T47D (cell line): ENCODE measurements around the gene EPB41L1.
A peak's percentile ranks its signal among the peaks of the same experiment; 100 is the strongest.

Source experiments
- DNase-seq, 2 experiments: peaks; one replicate each; pipeline versions ENCODE4 v3.0.0 to v3.0.0-alpha.2; 2011 to 2012; ENCODE audit warnings: low read depth in 1 of 2, low spot score in 1 of 2
- JUND ChIP-seq: IDR thresholded peaks from 2 replicates; pipeline ENCODE4 v1.6.1; 2012; ENCODE audit warnings: low read depth
- in situ Hi-C: cut with HindIII; loops from 2 replicates; pipeline ENCODE4 v1.10.0; 2016; ENCODE audit warnings: low sequenced_read_pairs, low pct_unique_long_range_greater_than_20kb

Gene EPB41L1

GRCh38 chr20:36154700-36155628 is at the start of gene EPB41L1:
TSS of gene EPB41L1 (plus strand) at chr20:36154740. CDS start at chr20:36173778, 19,038 bp downstream.
- no peak for DNase-seq
- in situ Hi-C loops: no loop called here

DNA sequence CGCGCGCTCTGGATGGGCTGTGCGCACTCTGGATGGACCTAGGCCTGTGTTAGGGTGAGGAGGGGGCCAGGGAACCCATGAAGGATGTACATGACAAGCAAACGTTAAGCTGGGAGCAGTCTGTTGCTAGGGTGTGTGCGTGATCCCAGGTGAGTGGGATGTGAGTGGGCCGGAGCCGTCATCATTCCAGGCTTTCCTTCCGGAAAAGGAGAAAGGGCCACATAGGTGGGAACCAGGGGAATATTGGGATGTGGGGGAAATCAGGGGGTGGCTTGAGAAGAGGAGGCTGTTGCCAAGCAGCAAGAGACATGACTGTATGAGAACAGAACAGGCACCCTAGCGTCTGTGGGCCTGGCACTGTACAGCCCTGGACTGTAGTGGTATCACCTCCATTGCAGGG is 49.7 kb upstream of the EPB41L1 start:
- TF ChIP-seq JUND: no peak
- in situ Hi-C loops: no loop called here

More at GRCh38 chr20:36154700-36155628, at the start of gene EPB41L1:
- TF ChIP-seq JUND: no peak

GRCh38 chr20:36105711-36106226 is 48.8 kb upstream of the EPB41L1 start:
- TF ChIP-seq JUND: no peak
- DNase-seq: no peak

More for the DNA sequence above, 49.7 kb upstream of the EPB41L1 start:
- DNase-seq: no peak

DNA sequence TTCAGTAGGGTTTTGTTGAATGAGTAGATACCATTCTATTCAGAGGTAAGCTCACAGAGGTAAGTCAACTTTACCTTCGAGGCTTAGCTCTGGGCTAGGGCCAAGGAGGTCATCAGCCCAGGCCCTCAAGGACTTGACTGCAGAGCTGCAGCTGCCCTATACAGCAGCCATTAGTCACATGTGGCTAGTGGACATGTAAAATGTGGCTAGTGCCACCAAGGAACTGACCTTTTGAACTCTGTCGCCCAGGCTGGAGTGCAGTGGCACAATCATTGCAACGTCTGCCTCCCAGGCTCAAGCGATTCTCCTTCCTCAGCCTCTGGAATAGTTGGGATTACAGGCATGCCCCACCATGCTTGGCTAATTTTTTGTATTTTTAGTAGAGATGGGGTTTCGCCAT is 47.9 kb upstream of the EPB41L1 start:
- no peak for DNase-seq
- no peak for TF ChIP-seq JUND
- in situ Hi-C loops: no loop called here

More at GRCh38 chr20:36105711-36106226, 48.8 kb upstream of the EPB41L1 start:
- in situ Hi-C loops: no loop called here

- DNase-seq: no peak
- TF ChIP-seq JUND: no peak
- in situ Hi-C loops: no loop called here
Measured at GRCh38 chr20:36107881-36108280, 46.7 kb upstream of the EPB41L1 start.

GRCh38 chr20:36109251-36109947 is 45.1 kb upstream of the EPB41L1 start:
- in situ Hi-C loops: no loop called here
- no peak for DNase-seq
- TF ChIP-seq JUND: no peak

GRCh38 chr20:36110994-36111393 is 43.5 kb upstream of the EPB41L1 start:
- in situ Hi-C loops: no loop called here
- TF ChIP-seq JUND: no peak; the same call in 1 of the 2 replicates
- peak in 1 of 2 experiments; percentile 69 for DNase-seq

DNA sequence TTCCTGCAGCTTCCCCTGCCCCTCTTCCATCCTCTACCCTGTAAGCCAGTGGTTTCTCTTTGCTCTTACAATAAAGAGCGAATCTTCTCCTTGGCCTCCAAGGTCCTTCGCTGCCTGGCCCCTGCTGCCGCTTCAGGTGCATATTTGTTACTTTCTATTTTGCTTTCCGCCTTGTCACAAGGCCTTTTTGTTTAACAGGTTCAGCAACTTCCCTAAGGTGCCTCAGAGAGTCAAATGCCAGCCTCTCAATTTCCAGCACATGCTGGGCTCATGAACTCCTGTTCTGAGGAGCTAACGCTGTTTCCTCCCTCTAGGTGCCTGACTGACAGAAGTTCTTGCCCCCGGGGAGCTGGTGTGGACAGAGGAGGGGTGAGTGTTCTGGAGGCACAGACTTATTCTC is 42.4 kb upstream of the EPB41L1 start:
- no peak for TF ChIP-seq JUND
- peak; percentile 57 to 93 for DNase-seq
- in situ Hi-C loops: no loop called here

- in situ Hi-C loops: no loop called here
- TF ChIP-seq JUND: no peak
Measured at GRCh38 chr20:36113036-36113435, 41.5 kb upstream of the EPB41L1 start.

GRCh38 chr20:36113566-36114250 is 40.8 kb upstream of the EPB41L1 start:
- in situ Hi-C loops: no loop called here
- no peak for DNase-seq
- no peak for TF ChIP-seq JUND

More at GRCh38 chr20:36113036-36113435, 41.5 kb upstream of the EPB41L1 start:
- no peak for DNase-seq

DNA sequence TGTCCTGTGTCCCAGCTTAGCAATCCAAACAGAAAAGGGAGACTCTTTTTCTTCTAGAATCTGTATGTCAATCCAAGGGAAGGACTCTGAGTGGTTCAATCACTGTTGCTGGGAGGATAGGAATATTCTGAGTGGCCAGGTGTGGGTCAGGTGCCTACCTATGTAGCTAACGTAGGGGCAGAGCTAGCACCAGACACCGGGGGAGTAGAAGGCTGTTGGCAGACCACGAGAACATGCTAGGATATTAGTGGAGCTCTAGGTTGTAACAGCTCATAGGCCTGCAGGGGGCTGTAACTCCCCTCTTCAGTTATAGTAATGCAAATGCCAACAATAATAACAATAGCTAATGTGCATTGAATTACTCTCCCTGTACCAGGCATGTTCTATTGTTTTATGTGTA is 39.8 kb upstream of the EPB41L1 start:
- no peak for TF ChIP-seq JUND
- in situ Hi-C loops: no loop called here
- DNase-seq: no peak

DNA sequence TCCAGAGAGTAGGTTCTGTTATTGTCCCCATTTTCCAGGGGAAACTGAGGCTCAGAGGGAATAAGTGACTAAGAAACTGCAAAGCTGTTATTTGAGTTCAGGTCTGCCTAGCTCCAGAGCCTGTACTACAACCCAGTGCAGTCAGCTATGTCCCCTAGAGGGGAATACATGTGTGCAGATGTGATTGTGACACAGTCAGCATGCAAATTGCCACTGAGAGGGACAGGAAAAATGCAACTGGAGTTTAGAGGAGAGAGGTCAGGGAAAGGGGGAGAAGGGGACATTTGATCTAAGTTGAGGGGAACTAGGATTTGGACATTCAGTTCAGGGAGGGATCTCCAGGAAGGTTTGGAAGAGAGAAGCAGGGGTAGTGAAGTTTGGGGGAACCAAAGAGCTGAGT is 38.6 kb upstream of the EPB41L1 start:
- in situ Hi-C loops: no loop called here

More for the DNA sequence above, 38.6 kb upstream of the EPB41L1 start:
- DNase-seq: no peak
- TF ChIP-seq JUND: no peak
